Activated naive CD8-positive, alpha-beta T cell treated with anti-CD3 and anti-CD28 coated beads, Interleukin-2, amount 10 ng/mL, durations not matched to agents 7 days and 5 days (primary cell): ENCODE measurements around the gene USP3. TPM values are rescaled to one million over a fixed set of nuclear protein-coding genes. Genes with fewer than 3 reads are reported as not detected.
A peak's percentile ranks its signal among the peaks of the same experiment; 100 is the strongest.

Experiments
- ATAC-seq: fragments of 150-1000 bp; cut with Tn5 transposase; one replicate; pipeline ENCODE4 v1.10.0; 2021; ENCODE audit warnings: low read depth, moderate library complexity
- POLR2A ChIA-PET: fragments of 350-600 bp; sonication (Branson Sonifier 250); formaldehyde crosslinking; loops from one replicate; lab custom pipeline; 2021; ENCODE audit warnings: antibody characterized with exemption; lab: Charles Lee
- DNase-seq: peaks from one replicate; pipeline ENCODE4 v3.0.0; 2021
- H3K27ac Mint-ChIP-seq: one replicate; pipeline ENCODE4 v1.8.0; 2022; ENCODE audit warnings: mild to moderate bottlenecking, mixed read lengths
- H3K27me3 Mint-ChIP-seq: one replicate; pipeline ENCODE4 v1.8.0; 2022; ENCODE audit warnings: mild to moderate bottlenecking, moderate library complexity, mixed read lengths
- H3K36me3 Mint-ChIP-seq: one replicate; pipeline ENCODE4 v1.8.0; 2021; ENCODE audit warnings: mild to moderate bottlenecking, mixed read lengths
- H3K4me1 Mint-ChIP-seq: one replicate; pipeline ENCODE4 v1.8.0; 2021; ENCODE audit warnings: mixed read lengths
- H3K4me3 Mint-ChIP-seq: one replicate; pipeline ENCODE4 v1.8.0; 2022; ENCODE audit warnings: mild to moderate bottlenecking, moderate library complexity, mixed read lengths
- H3K9me3 Mint-ChIP-seq: one replicate; pipeline ENCODE4 v1.8.0; 2021; ENCODE audit warnings: mixed read lengths
- total RNA-seq, 2 experiments: library from RNA; stranded (reverse); gene quantifications; one replicate each; pipeline ENCODE4 v1.2.3, GENCODE V29; 2021

USP3 gene
- total RNA-seq, 2 experiments from 2014 or later: 75.6 to 83.1 TPM

- peaks cover 9% of the 10 kb centered on the region for H3K4me1 Mint-ChIP-seq
- POLR2A ChIA-PET: interaction anchor here (0.6 to 1.3 kb wide), 4 partner anchors 32 to 364 kb away, joined by 3 to 7 read pairs (median 4); no protein-coding TSS in a partner anchor
- no peak overlapping the region for H3K4me3 Mint-ChIP-seq
- DNase-seq: peak; percentile 48
- no peaks in the 10 kb centered on the region for H3K9me3 Mint-ChIP-seq
- H3K36me3 Mint-ChIP-seq: no peaks in the 10 kb centered on the region
- ATAC-seq: peak; percentile 88
- H3K27ac Mint-ChIP-seq: no peak overlapping the region
- H3K27me3 Mint-ChIP-seq: peaks cover 11% of the 10 kb centered on the region
These were observed 37.8 kb upstream of the USP3 start for GRCh38 chr15:63466378-63467192.

- POLR2A ChIA-PET: no interaction called here
These were observed 35.2 kb upstream of the USP3 start for GRCh38 chr15:63469190-63469589.

GRCh38 chr15:63469984-63470383 is 34.4 kb upstream of the USP3 start:
- Mint-ChIP-seq H3K9me3 (no peaks in the 10 kb centered on the region), H3K4me1 (peaks cover 27% of the 10 kb centered on the region)

More at GRCh38 chr15:63469190-63469589, 35.2 kb upstream of the USP3 start:
- Mint-ChIP-seq H3K27ac (no peak overlapping the region), H3K27me3 (peaks cover 7% of the 10 kb centered on the region), H3K4me1 (peaks cover 23% of the 10 kb centered on the region), H3K4me3 (no peak overlapping the region), H3K9me3 (no peaks in the 10 kb centered on the region), H3K36me3 (no peaks in the 10 kb centered on the region)
- no peak for DNase-seq
- no peak for ATAC-seq

GRCh38 chr15:63473007-63473748 is 31.2 kb upstream of the USP3 start:
- POLR2A ChIA-PET: interaction anchor here (1.0 kb wide), 1 partner anchor 15 kb away, joined by 3 read pairs; no protein-coding TSS in a partner anchor
- no peaks in the 10 kb centered on the region for H3K9me3 Mint-ChIP-seq
- peaks cover 24% of the 10 kb centered on the region for H3K4me1 Mint-ChIP-seq
- H3K4me3 Mint-ChIP-seq: no peak overlapping the region
- no peaks in the 10 kb centered on the region for H3K36me3 Mint-ChIP-seq
- peaks cover 3% of the 10 kb centered on the region for H3K27me3 Mint-ChIP-seq
- ATAC-seq (no peak), DNase-seq (no peak)
- no peak overlapping the region for H3K27ac Mint-ChIP-seq

More at GRCh38 chr15:63469984-63470383, 34.4 kb upstream of the USP3 start:
- no peak for ATAC-seq
- H3K27ac Mint-ChIP-seq: no peak overlapping the region
- POLR2A ChIA-PET: no interaction called here
- H3K36me3 Mint-ChIP-seq: no peaks in the 10 kb centered on the region
- no peak overlapping the region for H3K4me3 Mint-ChIP-seq
- H3K27me3 Mint-ChIP-seq: peaks cover 7% of the 10 kb centered on the region
- no peak for DNase-seq

- Mint-ChIP-seq H3K36me3 (no peaks in the 10 kb centered on the region), H3K27ac (no peak overlapping the region), H3K4me3 (no peak overlapping the region), H3K4me1 (peaks cover 28% of the 10 kb centered on the region), H3K27me3 (peaks cover 3% of the 10 kb centered on the region), H3K9me3 (no peaks in the 10 kb centered on the region)
- POLR2A ChIA-PET: interaction anchor here (1.0 kb wide), 1 partner anchor 14 kb away, joined by 3 read pairs; no protein-coding TSS in a partner anchor
- ATAC-seq: no peak
- DNase-seq: no peak
These were observed 30.7 kb upstream of the USP3 start for GRCh38 chr15:63473749-63473998.

GRCh38 chr15:63473999-63474809 is 30.2 kb upstream of the USP3 start:
- H3K27ac Mint-ChIP-seq: peak overlapping the region; percentile 76
- peaks cover under 1% of the 10 kb centered on the region for H3K27me3 Mint-ChIP-seq
- ATAC-seq (peak; percentile 53), DNase-seq (no peak)
- no peaks in the 10 kb centered on the region for H3K36me3 Mint-ChIP-seq
- POLR2A ChIA-PET: interaction anchor here (1.0 kb wide), 1 partner anchor 14 kb away, joined by 3 read pairs; no protein-coding TSS in a partner anchor
- peaks cover 30% of the 10 kb centered on the region for H3K4me1 Mint-ChIP-seq
- no peaks in the 10 kb centered on the region for H3K9me3 Mint-ChIP-seq
- H3K4me3 Mint-ChIP-seq: peak overlapping the region; percentile 18

GRCh38 chr15:63474810-63475316 is 29.5 kb upstream of the USP3 start:
- H3K4me1 Mint-ChIP-seq: peaks cover 34% of the 10 kb centered on the region

GRCh38 chr15:63475707-63476106 is 28.7 kb upstream of the USP3 start:
- ATAC-seq (no peak), DNase-seq (no peak)
- Mint-ChIP-seq H3K9me3 (no peaks in the 10 kb centered on the region), H3K27me3 (no peaks in the 10 kb centered on the region), H3K4me1 (peaks cover 37% of the 10 kb centered on the region), H3K27ac (no peak overlapping the region), H3K4me3 (no peak overlapping the region), H3K36me3 (no peaks in the 10 kb centered on the region)
- POLR2A ChIA-PET: interaction anchor here (1.4 to 2.1 kb wide), 2 partner anchors 29 to 125 kb away, joined by 5 to 6 read pairs; partner anchors contain the start of gene USP3

More at GRCh38 chr15:63474810-63475316, 29.5 kb upstream of the USP3 start:
- Mint-ChIP-seq H3K4me3 (no peak overlapping the region), H3K9me3 (no peaks in the 10 kb centered on the region), H3K27ac (peak overlapping the region; percentile 58), H3K27me3 (no peaks in the 10 kb centered on the region), H3K36me3 (no peaks in the 10 kb centered on the region)
- no peak for ATAC-seq
- DNase-seq: no peak
- POLR2A ChIA-PET: interaction anchor here (2.1 kb wide), 1 partner anchor 126 kb away, joined by 6 read pairs; no protein-coding TSS in a partner anchor

- no peaks in the 10 kb centered on the region for H3K27me3 Mint-ChIP-seq
- H3K9me3 Mint-ChIP-seq: no peaks in the 10 kb centered on the region
- H3K27ac Mint-ChIP-seq: no peak overlapping the region
- ATAC-seq: no peak
- no peak overlapping the region for H3K4me3 Mint-ChIP-seq
- no peaks in the 10 kb centered on the region for H3K36me3 Mint-ChIP-seq
- peaks cover 40% of the 10 kb centered on the region for H3K4me1 Mint-ChIP-seq
- POLR2A ChIA-PET: interaction anchor here (1.4 to 2.1 kb wide), 2 partner anchors 28 to 124 kb away, joined by 5 to 6 read pairs; partner anchors contain the start of gene USP3
- DNase-seq: no peak
These were observed 28.2 kb upstream of the USP3 start for GRCh38 chr15:63476229-63476632.

GRCh38 chr15:63478243-63478642 is 26.1 kb upstream of the USP3 start:
- POLR2A ChIA-PET: no interaction called here
- peaks cover 38% of the 10 kb centered on the region for H3K4me1 Mint-ChIP-seq
- no peaks in the 10 kb centered on the region for H3K36me3 Mint-ChIP-seq
- DNase-seq (no peak), ATAC-seq (no peak)
- H3K27me3 Mint-ChIP-seq: no peaks in the 10 kb centered on the region
- H3K27ac Mint-ChIP-seq: peak overlapping the region; percentile 30
- H3K9me3 Mint-ChIP-seq: no peaks in the 10 kb centered on the region
- H3K4me3 Mint-ChIP-seq: no peak overlapping the region

GRCh38 chr15:63480441-63480821 is 24.0 kb upstream of the USP3 start:
- H3K36me3 Mint-ChIP-seq: no peaks in the 10 kb centered on the region
- no peak overlapping the region for H3K4me3 Mint-ChIP-seq
- ATAC-seq (no peak), DNase-seq (no peak)
- peaks cover 44% of the 10 kb centered on the region for H3K4me1 Mint-ChIP-seq
- POLR2A ChIA-PET: interaction anchor here (4.7 kb wide), 1 partner anchor 24 kb away, joined by 26 read pairs; the partner anchor contains the start of gene USP3
- H3K27ac Mint-ChIP-seq: no peak overlapping the region
- H3K27me3 Mint-ChIP-seq: no peaks in the 10 kb centered on the region
- no peaks in the 10 kb centered on the region for H3K9me3 Mint-ChIP-seq

- H3K4me3 Mint-ChIP-seq: no peak overlapping the region
- ATAC-seq: no peak
- no peaks in the 10 kb centered on the region for H3K9me3 Mint-ChIP-seq
- peaks cover 44% of the 10 kb centered on the region for H3K4me1 Mint-ChIP-seq
- H3K27me3 Mint-ChIP-seq: no peaks in the 10 kb centered on the region
- H3K36me3 Mint-ChIP-seq: no peaks in the 10 kb centered on the region
- no peak overlapping the region for H3K27ac Mint-ChIP-seq
- no peak for DNase-seq
- POLR2A ChIA-PET: interaction anchor here (4.7 kb wide), 1 partner anchor 23 kb away, joined by 26 read pairs; the partner anchor contains the start of gene USP3
These were observed 23.1 kb upstream of the USP3 start for GRCh38 chr15:63481105-63481810.
